SK-N-SH treated with all-trans-retinoic acid at 6 μM for 48 hours (cell line): ENCODE measurements around the gene ABCC6.

Experiments
- ATAC-seq: fragments of 200-7000 bp; cut with Tn5 transposase; 3 replicates; pipeline ENCODE4 v1.9.1; 2020; ENCODE audit warnings: mild to moderate bottlenecking, moderate library complexity
- ARNTL ChIP-seq: fragments of 450-650 bp; formaldehyde crosslinking; IDR thresholded peaks from 2 replicates; pipeline ENCODE4 v1.5.0; 2020; ENCODE audit warnings: low read depth, mild to moderate bottlenecking, moderate library complexity, borderline replicate concordance
- BACH2 ChIP-seq: fragments of 250-450 bp; sonication (Bioruptor Pico); IDR thresholded peaks from 2 replicates; pipeline ENCODE4 v1.9.0; 2021; ENCODE audit warnings: mild to moderate bottlenecking, borderline replicate concordance
- CSDC2 ChIP-seq: fragments of 250-450 bp; sonication (Bioruptor Pico); IDR thresholded peaks from 2 replicates; pipeline ENCODE4 v1.5.0; 2020; ENCODE audit warnings: mild to moderate bottlenecking, moderate library complexity
- ESRRG ChIP-seq: fragments of 250-450 bp; sonication (Bioruptor Pico); IDR thresholded peaks from 2 replicates; pipeline ENCODE4 v1.6.1; 2021; ENCODE audit warnings: mild to moderate bottlenecking
- GLIS3 ChIP-seq: fragments of 250-450 bp; sonication (Bioruptor Pico); IDR thresholded peaks from 2 replicates; pipeline ENCODE4 v1.5.0; 2020; ENCODE audit warnings: mild to moderate bottlenecking, moderate library complexity
- ISL1 ChIP-seq: fragments of 250-450 bp; sonication (Bioruptor Pico); IDR thresholded peaks from 2 replicates; pipeline ENCODE4 v2.1.2; 2022; ENCODE audit warnings: mild to moderate bottlenecking, moderate library complexity
- OSR1 ChIP-seq: fragments of 250-450 bp; sonication (Bioruptor Pico); IDR thresholded peaks from 2 replicates; pipeline ENCODE4 v1.8.0; 2022; ENCODE audit warnings: moderate library complexity, mild to moderate bottlenecking, inconsistent platforms
- PPARA ChIP-seq: fragments of 250-450 bp; sonication (Bioruptor Pico); IDR thresholded peaks from 2 replicates; pipeline ENCODE4 v1.5.0; 2020; ENCODE audit warnings: mild to moderate bottlenecking, borderline replicate concordance
- RARB ChIP-seq: fragments of 250-450 bp; sonication (Bioruptor Pico); IDR thresholded peaks from 2 replicates; pipeline ENCODE4 v1.8.0; 2021; ENCODE audit warnings: mild to moderate bottlenecking, moderate library complexity
- TCF4 ChIP-seq: fragments of 250-450 bp; sonication (Bioruptor Pico); IDR thresholded peaks from 2 replicates; pipeline ENCODE4 v1.8.0; 2021; ENCODE audit warnings: mild to moderate bottlenecking, moderate library complexity, borderline replicate concordance
- TOX ChIP-seq: fragments of 250-450 bp; sonication (Bioruptor Pico); IDR thresholded peaks from 2 replicates; pipeline ENCODE4 v1.8.0; 2021; ENCODE audit warnings: mild to moderate bottlenecking, moderate library complexity, borderline replicate concordance
- ZC3H10 ChIP-seq: fragments of 250-450 bp; sonication (Bioruptor Pico); IDR thresholded peaks from 2 replicates; pipeline ENCODE4 v1.5.1; 2021; ENCODE audit warnings: mild to moderate bottlenecking, moderate library complexity
- ZFP3 ChIP-seq: fragments of 250-450 bp; sonication (Bioruptor Pico); IDR thresholded peaks from 2 replicates; pipeline ENCODE4 v1.5.0; 2020; ENCODE audit warnings: mild to moderate bottlenecking, moderate library complexity
- ZFP30 ChIP-seq: fragments of 450-650 bp; formaldehyde crosslinking; IDR thresholded peaks from 2 replicates; pipeline ENCODE4 v1.5.0; 2022; ENCODE audit warnings: mild to moderate bottlenecking, moderate library complexity
- ZNF565 ChIP-seq: fragments of 450-650 bp; formaldehyde crosslinking; conservative IDR thresholded peaks from 2 replicates; pipeline ENCODE4 v1.5.0; 2020; ENCODE audit warnings: low read depth, mild to moderate bottlenecking, moderate library complexity
- ZNF70 ChIP-seq: fragments of 450-650 bp; formaldehyde crosslinking; IDR thresholded peaks from 2 replicates; pipeline ENCODE4 v1.5.0; 2020; ENCODE audit warnings: mild to moderate bottlenecking, moderate library complexity
- ZNF8 ChIP-seq: fragments of 450-650 bp; formaldehyde crosslinking; IDR thresholded peaks from 2 replicates; pipeline ENCODE4 v1.5.0; 2020; ENCODE audit warnings: mild to moderate bottlenecking, moderate library complexity
- TF ChIP-seq, protein P1 (sequence below): fragments of 250-450 bp; sonication (Bioruptor Pico); IDR thresholded peaks from 2 replicates; pipeline ENCODE4 v1.8.0; 2021; ENCODE audit warnings: low read depth, mild to moderate bottlenecking, moderate library complexity, borderline replicate concordance
- TF ChIP-seq, protein P2 (sequence below): fragments of 250-450 bp; sonication (Bioruptor Pico); IDR thresholded peaks from 2 replicates; pipeline ENCODE4 v1.5.1; 2021; ENCODE audit warnings: mild to moderate bottlenecking, moderate library complexity
- TF ChIP-seq, protein P3 (sequence below): fragments of 250-450 bp; sonication (Bioruptor Pico); IDR thresholded peaks from 2 replicates; pipeline ENCODE4 v1.5.1; 2020; ENCODE audit warnings: low read depth, mild to moderate bottlenecking, moderate library complexity
- TF ChIP-seq, protein P4 (sequence below): fragments of 250-450 bp; sonication (Bioruptor Pico); IDR thresholded peaks from 2 replicates; pipeline ENCODE4 v1.8.0; 2020; ENCODE audit warnings: mild to moderate bottlenecking, moderate library complexity, borderline replicate concordance
- TF ChIP-seq, protein P5 (sequence below): fragments of 250-450 bp; sonication (Bioruptor Pico); IDR thresholded peaks from 2 replicates; pipeline ENCODE4 v1.5.0; 2020; ENCODE audit warnings: mild to moderate bottlenecking, moderate library complexity

Gene ABCC6

DNA sequence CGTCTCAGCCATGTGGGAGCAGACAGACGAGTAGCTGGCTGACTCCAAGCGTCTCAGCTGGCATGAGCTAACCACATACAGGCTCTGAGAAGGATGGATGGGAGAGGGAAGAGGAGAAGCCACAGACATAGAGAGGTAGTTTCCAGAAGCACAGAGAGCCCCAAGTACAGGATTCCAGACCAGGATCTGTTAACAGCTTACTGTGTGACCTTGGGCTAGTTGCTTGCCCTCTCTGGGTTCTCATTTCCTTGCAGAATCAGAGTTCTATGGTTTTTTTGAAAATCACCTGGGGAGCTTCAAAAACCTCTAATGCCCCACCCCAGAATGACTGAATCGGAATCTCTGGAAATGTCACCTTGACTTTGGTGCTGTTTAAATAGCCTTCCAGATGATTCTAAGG lies 60.2 kb downstream of the ABCC6 start:
- TF ChIP-seq ZC3H10 (no peak), ESRRG (CRISPR knock-in tag) (no peak), OSR1 (CRISPR knock-in tag) (no peak), TCF4 (CRISPR knock-in tag) (no peak), PPARA (CRISPR knock-in tag) (no peak), ZNF70 (CRISPR knock-in tag) (no peak), ARNTL (no peak), ZFP3 (CRISPR knock-in tag) (no peak), CSDC2 (CRISPR knock-in tag) (no peak), ISL1 (CRISPR knock-in tag) (no peak), GLIS3 (no peak), ZNF8 (no peak), RARB (no peak), TOX (no peak)
- TF ChIP-seq, protein P1, sequence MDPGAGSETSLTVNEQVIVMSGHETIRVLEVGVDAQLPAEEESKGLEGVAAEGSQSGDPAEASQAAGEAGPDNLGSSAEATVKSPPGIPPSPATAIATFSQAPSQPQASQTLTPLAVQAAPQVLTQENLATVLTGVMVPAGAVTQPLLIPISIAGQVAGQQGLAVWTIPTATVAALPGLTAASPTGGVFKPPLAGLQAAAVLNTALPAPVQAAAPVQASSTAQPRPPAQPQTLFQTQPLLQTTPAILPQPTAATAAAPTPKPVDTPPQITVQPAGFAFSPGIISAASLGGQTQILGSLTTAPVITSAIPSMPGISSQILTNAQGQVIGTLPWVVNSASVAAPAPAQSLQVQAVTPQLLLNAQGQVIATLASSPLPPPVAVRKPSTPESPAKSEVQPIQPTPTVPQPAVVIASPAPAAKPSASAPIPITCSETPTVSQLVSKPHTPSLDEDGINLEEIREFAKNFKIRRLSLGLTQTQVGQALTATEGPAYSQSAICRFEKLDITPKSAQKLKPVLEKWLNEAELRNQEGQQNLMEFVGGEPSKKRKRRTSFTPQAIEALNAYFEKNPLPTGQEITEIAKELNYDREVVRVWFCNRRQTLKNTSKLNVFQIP (CRISPR knock-in tag), result no peak
- TF ChIP-seq, protein P2, sequence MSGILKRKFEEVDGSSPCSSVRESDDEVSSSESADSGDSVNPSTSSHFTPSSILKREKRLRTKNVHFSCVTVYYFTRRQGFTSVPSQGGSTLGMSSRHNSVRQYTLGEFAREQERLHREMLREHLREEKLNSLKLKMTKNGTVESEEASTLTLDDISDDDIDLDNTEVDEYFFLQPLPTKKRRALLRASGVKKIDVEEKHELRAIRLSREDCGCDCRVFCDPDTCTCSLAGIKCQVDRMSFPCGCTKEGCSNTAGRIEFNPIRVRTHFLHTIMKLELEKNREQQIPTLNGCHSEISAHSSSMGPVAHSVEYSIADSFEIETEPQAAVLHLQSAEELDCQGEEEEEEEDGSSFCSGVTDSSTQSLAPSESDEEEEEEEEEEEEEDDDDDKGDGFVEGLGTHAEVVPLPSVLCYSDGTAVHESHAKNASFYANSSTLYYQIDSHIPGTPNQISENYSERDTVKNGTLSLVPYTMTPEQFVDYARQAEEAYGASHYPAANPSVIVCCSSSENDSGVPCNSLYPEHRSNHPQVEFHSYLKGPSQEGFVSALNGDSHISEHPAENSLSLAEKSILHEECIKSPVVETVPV (CRISPR knock-in tag), result no peak
- TF ChIP-seq, protein P3, sequence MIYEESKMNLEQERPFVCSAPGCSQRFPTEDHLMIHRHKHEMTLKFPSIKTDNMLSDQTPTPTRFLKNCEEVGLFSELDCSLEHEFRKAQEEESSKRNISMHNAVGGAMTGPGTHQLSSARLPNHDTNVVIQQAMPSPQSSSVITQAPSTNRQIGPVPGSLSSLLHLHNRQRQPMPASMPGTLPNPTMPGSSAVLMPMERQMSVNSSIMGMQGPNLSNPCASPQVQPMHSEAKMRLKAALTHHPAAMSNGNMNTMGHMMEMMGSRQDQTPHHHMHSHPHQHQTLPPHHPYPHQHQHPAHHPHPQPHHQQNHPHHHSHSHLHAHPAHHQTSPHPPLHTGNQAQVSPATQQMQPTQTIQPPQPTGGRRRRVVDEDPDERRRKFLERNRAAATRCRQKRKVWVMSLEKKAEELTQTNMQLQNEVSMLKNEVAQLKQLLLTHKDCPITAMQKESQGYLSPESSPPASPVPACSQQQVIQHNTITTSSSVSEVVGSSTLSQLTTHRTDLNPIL (CRISPR knock-in tag), result no peak
- TF ChIP-seq, protein P4, sequence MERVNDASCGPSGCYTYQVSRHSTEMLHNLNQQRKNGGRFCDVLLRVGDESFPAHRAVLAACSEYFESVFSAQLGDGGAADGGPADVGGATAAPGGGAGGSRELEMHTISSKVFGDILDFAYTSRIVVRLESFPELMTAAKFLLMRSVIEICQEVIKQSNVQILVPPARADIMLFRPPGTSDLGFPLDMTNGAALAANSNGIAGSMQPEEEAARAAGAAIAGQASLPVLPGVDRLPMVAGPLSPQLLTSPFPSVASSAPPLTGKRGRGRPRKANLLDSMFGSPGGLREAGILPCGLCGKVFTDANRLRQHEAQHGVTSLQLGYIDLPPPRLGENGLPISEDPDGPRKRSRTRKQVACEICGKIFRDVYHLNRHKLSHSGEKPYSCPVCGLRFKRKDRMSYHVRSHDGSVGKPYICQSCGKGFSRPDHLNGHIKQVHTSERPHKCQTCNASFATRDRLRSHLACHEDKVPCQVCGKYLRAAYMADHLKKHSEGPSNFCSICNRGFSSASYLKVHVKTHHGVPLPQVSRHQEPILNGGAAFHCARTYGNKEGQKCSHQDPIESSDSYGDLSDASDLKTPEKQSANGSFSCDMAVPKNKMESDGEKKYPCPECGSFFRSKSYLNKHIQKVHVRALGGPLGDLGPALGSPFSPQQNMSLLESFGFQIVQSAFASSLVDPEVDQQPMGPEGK, result no peak
- TF ChIP-seq, protein P5, sequence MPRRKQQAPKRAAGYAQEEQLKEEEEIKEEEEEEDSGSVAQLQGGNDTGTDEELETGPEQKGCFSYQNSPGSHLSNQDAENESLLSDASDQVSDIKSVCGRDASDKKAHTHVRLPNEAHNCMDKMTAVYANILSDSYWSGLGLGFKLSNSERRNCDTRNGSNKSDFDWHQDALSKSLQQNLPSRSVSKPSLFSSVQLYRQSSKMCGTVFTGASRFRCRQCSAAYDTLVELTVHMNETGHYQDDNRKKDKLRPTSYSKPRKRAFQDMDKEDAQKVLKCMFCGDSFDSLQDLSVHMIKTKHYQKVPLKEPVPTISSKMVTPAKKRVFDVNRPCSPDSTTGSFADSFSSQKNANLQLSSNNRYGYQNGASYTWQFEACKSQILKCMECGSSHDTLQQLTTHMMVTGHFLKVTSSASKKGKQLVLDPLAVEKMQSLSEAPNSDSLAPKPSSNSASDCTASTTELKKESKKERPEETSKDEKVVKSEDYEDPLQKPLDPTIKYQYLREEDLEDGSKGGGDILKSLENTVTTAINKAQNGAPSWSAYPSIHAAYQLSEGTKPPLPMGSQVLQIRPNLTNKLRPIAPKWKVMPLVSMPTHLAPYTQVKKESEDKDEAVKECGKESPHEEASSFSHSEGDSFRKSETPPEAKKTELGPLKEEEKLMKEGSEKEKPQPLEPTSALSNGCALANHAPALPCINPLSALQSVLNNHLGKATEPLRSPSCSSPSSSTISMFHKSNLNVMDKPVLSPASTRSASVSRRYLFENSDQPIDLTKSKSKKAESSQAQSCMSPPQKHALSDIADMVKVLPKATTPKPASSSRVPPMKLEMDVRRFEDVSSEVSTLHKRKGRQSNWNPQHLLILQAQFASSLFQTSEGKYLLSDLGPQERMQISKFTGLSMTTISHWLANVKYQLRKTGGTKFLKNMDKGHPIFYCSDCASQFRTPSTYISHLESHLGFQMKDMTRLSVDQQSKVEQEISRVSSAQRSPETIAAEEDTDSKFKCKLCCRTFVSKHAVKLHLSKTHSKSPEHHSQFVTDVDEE (CRISPR knock-in tag), result no peak
- ATAC-seq, result no peak

DNA sequence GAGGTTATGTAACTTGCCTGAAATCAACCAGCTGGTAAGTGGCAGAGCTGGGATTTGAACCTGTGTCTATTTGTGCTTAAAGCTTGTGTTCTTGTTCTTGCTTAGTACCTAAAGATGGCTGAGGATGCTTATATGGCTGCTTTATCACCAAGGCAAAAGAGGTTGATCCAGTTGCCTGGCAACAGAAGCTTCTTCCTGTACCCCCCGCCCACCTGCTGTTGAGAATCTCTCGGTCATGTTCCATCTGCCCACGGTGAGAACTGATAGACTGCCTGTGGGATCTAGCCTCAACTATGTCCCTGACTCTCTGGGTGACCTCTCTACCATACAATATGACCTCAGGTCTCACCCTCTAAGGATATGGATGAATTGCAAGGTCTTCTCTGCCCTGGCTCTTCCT lies 60.7 kb downstream of the ABCC6 start:
- ATAC-seq, result no peak
- TF ChIP-seq, protein P2 (CRISPR knock-in tag), result no peak
- TF ChIP-seq CSDC2 (CRISPR knock-in tag) (no peak), RARB (no peak), ISL1 (CRISPR knock-in tag) (no peak), ZNF565 (CRISPR knock-in tag) (no peak), ARNTL (no peak), OSR1 (CRISPR knock-in tag) (no peak), BACH2 (CRISPR knock-in tag) (no peak), ZFP3 (CRISPR knock-in tag) (no peak), GLIS3 (no peak), PPARA (CRISPR knock-in tag) (no peak), ZNF8 (no peak), ZFP30 (CRISPR knock-in tag) (no peak), ZNF70 (CRISPR knock-in tag) (no peak), ZC3H10 (no peak), ESRRG (CRISPR knock-in tag) (no peak)
- TF ChIP-seq, protein P3 (CRISPR knock-in tag), result no peak
- TF ChIP-seq, protein P5 (CRISPR knock-in tag), result no peak
- TF ChIP-seq, protein P1 (CRISPR knock-in tag), result no peak
